Activated CD8-positive, alpha-beta memory T cell treated with anti-CD3 and anti-CD28 coated beads for 48 hours (primary cell): ENCODE measurements around the gene KLK15.
A peak's percentile ranks its signal among the peaks of the same experiment; 100 is the strongest.

ENCODE experiments used
- DNase-seq, 3 experiments: peaks; one replicate each; pipeline ENCODE4 v3.0.0-alpha.2; 2020; ENCODE audit warnings: low read depth in 2 of 3, low spot score in 2 of 3

The KLK15 gene

DNA sequence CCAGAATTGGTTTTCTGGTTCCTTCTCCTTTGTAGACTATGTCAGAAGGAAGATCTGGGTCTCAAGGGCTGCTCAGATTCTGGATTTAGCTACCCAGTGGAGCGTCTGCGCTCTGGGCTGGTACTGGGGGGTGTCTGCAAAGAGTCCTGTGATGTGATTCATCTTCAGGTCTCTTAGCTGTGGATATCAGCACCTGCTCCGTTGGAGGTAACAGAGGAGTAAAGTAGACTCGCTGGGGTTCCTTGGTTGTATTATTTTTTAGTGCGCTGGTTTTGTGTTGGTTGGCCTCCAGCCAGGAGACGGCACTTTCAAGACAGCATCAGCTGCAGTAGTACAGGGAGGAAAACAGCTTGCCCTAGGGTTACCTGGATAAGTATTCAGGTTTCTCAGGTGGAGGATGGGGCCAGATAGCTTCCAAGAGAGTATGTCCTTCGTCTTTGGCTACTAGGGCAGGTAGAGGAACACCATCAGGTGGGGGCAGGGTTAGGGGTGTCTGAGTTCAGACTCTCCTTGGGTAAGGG lies 10.4 kb upstream of the KLK15 start:
- DNase-seq: no peak

- no peak for DNase-seq
Measured at GRCh38 chr19:50843205-50843604, 9.8 kb upstream of the KLK15 start.

DNA sequence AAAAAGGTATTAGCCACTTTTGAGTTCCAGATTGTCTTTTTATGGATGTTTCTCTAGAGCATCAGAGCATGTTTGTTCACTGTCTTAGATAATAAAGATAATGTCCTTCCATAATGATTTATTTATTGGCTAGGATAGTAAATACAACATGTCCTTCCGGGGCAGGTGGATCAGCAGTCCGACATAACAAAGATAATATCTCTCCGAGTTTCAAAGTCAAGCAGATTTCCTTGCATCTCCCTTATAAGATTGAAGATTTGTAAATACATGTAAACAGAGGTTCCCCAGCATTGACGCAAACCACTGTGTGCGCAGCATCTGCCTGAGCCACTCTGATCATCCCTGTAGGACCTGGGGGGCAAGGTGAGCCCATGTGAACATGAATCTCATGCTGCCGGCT lies 8.8 kb upstream of the KLK15 start:
- no peak for DNase-seq

- no peak for DNase-seq
Measured at GRCh38 chr19:50839712-50840655, 6.6 kb upstream of the KLK15 start.

- no peak for DNase-seq
Measured at GRCh38 chr19:50838239-50838638, 4.9 kb upstream of the KLK15 start.

- no peak for DNase-seq
Measured at GRCh38 chr19:50837300-50837699, 3.9 kb upstream of the KLK15 start.

GRCh38 chr19:50836543-50837195 lies 3.3 kb upstream of the KLK15 start:
- DNase-seq: no peak

DNA sequence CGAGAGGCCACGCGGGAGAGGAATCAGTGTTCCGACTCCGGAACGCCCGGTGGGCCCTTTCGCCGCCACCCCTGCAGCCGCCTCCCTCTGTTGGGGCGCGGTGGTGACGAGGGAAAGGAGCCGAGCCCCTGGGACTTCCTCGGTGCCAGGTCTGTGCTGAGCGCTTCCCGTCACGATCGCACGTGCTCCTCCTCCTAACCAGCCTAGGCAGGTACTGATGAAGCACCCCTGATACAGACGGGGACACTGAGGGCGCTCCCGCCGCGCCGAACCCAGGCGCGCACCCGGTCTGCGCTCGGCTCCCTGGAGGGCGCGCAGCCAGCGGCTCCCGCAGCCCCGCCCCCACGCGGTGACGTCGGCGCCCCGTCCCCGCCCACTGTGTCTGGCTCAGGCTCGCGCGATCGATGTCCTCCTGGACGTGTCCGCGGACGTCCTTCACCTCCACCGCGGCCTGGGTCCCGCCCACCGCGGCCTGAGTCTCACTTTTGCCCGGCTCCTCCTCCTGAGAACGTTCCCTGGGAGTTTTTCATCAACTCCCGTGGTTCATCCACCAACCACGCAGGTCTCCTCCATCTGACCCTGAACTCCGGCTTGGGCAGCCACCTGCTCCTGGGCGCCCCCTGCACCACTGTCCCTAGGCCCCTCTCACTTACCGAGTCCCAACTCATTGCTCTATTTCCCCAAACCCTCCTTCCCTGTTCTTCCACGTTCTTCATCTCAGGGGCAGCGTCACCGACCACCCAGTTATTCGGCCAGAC lies 2.6 kb upstream of the KLK15 start:
- peak; percentile 39 to 55 (median 47) for DNase-seq

GRCh38 chr19:50835103-50835784 lies 1.9 kb upstream of the KLK15 start:
- no peak for DNase-seq

DNA sequence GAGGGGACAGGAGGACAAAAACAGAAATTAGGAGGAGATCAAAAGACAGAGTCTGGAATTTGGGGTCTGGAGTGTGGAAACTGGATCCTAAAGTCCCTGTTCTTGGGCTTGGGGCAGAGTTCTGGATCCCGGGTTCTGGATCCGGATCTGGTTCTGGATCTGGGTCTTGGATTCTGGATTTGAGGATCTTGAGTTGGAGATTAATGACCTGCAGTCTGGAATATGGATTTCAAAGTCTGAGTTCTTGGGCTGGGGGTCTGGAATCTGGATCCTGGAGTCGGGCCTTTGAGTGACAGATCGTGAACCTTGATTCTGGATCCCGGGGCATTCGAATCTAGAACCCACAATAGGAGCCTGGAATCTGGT lies 411 bp upstream of the KLK15 start:
- DNase-seq: no peak

DNA sequence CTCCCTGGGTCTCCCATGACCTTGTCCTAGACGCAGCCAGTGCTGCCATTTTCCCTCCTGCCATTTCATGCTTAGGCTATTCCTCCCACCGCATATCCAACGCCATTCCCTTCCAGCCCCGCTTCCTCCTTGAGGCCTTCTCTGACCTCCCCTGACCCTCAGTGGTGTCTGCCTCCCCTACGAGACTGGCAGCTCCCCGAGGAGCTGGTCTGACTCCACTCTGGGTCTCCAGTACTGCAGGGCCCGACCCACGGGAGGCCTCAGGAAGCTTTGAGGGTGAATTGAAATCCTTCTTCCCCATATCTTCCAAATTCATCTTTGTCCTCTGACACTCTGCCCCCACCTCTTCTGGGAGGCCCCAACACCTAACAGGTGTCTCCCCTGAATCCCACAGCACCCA lies 708 bp downstream of the KLK15 start:
- DNase-seq: no peak

DNA sequence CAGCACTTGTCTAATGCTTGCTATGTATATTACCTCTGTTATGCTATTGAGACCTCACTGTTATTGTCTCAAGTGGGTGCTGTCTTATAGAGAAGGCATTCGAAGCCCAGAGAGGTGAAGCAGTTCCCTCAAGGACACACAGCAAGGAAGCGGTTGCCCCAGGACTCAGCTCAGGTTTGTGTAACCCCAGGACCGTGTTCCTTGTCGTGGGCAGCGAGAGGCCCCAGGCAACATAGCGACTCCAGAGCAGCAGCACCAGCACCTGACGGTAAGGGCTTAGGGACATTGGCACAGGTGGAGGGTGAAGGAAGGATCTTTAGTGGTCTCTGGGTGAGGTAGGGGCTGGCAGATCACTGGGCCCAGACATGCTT lies 2.4 kb downstream of the KLK15 start:
- DNase-seq: no peak

- DNase-seq: no peak
Measured at GRCh38 chr19:50830266-50831025, 2.9 kb downstream of the KLK15 start.

GRCh38 chr19:50829801-50830200 lies 3.6 kb downstream of the KLK15 start:
- no peak for DNase-seq

DNA sequence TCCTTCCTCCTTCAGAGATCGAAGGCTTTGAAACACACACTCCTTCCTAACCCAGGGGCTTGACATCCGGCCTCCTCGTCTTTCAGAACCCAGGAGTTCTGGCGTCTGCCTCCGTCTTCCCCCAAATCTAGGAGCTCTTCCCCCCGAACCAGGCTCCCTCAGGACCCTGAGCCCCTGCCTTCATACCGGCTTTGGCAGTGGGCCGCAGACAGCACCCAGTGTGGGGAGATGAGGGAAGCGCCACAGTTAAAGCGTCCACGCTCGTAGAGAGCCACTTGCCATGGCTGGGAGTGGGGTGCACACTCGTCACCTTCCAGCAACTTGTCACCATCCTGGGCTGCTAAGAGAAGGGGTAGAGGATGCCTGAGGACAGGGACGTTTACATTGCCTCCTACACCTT lies 5.9 kb downstream of the KLK15 start:
- no peak for DNase-seq

DNA sequence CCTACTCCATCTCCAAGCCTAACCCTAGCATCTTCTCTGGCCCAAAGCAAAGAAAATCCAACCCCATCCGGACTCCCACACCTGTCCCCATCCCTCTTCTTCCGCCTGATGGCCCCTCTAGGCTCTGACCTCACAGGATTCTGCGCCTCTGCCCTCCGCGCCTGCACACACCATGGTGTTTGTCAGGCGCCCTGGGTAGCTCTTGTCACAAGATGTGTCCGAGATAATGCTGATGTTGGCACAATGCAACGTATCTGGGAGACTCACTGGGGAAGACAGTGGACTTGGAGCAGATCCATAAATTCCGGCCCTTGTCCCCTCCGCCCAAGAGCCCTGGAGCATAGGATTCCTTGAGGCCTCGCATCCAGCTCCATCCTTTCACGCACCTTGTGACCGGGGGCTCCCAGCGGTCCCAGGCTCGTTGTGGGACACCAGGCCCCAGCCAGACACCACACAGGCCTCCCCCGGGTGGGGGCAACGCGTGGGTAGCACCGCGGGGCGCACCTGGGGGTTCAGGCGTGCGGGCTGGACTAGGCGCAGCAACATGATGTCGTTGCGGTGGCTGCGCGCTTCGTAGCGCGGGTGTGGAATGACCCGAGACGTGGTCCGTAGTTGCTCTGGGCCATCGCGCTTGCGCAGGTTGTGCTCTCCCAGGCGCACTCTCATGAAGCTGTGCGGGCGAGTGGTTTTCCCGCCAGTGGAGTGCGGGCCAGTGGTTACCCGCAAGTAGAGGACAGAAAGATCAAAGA lies 6.7 kb downstream of the KLK15 start:
- DNase-seq: no peak

GRCh38 chr19:50823389-50824042 lies 9.9 kb downstream of the KLK15 start, which contains the start of gene KLK1:
TSS of gene KLK1 (minus strand) at chr19:50823787. CDS start at chr19:50823748, 39 bp downstream.
- DNase-seq: no peak

GRCh38 chr19:50822661-50823208 lies 10.6 kb downstream of the KLK15 start:
- no peak for DNase-seq

- DNase-seq: no peak
Measured at GRCh38 chr19:50821622-50822021, 11.8 kb downstream of the KLK15 start.
